Transverse colon (tissue), 4 donors: ENCODE measurements around the gene OBSCN.

Source experiments
- CTCF ChIP-seq, 5 experiments: fragments of 200-600 bp in 3 of 5; fragments of 450-650 bp in 2 of 5; sonication (generic) in 3 of 5; IDR thresholded peaks; 1 replicate in 2 of 5; 2 replicates in 3 of 5; pipeline ENCODE4 v1.5.1; 2016 to 2017; ENCODE audit warnings: antibody characterized with exemption in 5 of 5, inconsistent platforms in 3 of 5, mild to moderate bottlenecking in 2 of 5, moderate library complexity in 1 of 5
- POLR2A ChIP-seq: fragments of 450-650 bp; IDR thresholded peaks from one replicate; pipeline ENCODE4 v1.6.1; 2016; ENCODE audit warnings: antibody characterized with exemption, mild to moderate bottlenecking, moderate library complexity
- POLR2AphosphoS5 ChIP-seq, 3 donors: sonication (generic); formaldehyde crosslinking; IDR thresholded peaks; one replicate each; pipeline ENCODE4 v1.6.1; 2016; ENCODE audit warnings: antibody characterized with exemption in 3 of 3

- TF ChIP-seq POLR2A (no peak), CTCF (IDR thresholded peaks at IDR 0.05) (no peak), POLR2AphosphoS5 (IDR thresholded peaks at IDR 0.05) (no peak)
Observed at GRCh38 chr1:228268881-228269265, 61.0 kb downstream of the OBSCN start.
